PC-9 (cell line): ENCODE measurements around the gene CAMK2N1. TPM values are rescaled to one million over a fixed set of nuclear protein-coding genes. Genes with fewer than 3 reads are reported as not detected.

Experiments used
- BruUV-seq: library from RNA; stranded (reverse); fragments of 400-500 nt; replicated peaks from 2 replicates; lab custom pipeline; 2021; lab: Mats Ljungman, UMichigan
- CTCF ChIA-PET: fragments of 300-600 bp; sonication (Branson Sonifier 250); formaldehyde crosslinking; loops from one replicate; lab custom pipeline; 2022; ENCODE audit warnings: antibody characterized with exemption; lab: Charles Lee
- POLR2A ChIA-PET: fragments of 300-600 bp; sonication (Branson Sonifier 250); formaldehyde crosslinking; loops from one replicate; lab custom pipeline; 2022; ENCODE audit warnings: antibody characterized with exemption; ENCODE audit not compliant: unreplicated experiment; lab: Charles Lee
- DNase-seq, 2 experiments: peaks; one replicate each; pipeline versions ENCODE4 v3.0.0 to v3.0.0-alpha.2; 2015 to 2022; ENCODE audit warnings: mixed read lengths in 1 of 2
- H2AFZ ChIP-seq: fragments of 200-600 bp; sonication (generic); 2 replicates; pipeline ENCODE4 v1.8.1; 2017; ENCODE audit warnings: antibody characterized with exemption
- H3F3A ChIP-seq: fragments of 200-600 bp; sonication (generic); 2 replicates; pipeline ENCODE4 v1.8.1; 2017; ENCODE audit warnings: antibody characterized with exemption, mild to moderate bottlenecking, low read depth; ENCODE audit not compliant: insufficient read depth
- H3K27ac ChIP-seq: fragments of 200-600 bp; sonication (generic); 2 replicates; pipeline ENCODE4 v1.6.1; 2016; ENCODE audit warnings: mixed run types
- H3K27me3 ChIP-seq: fragments of 200-600 bp; sonication (generic); 2 replicates; pipeline ENCODE4 v1.6.1; 2016; ENCODE audit warnings: low read depth, mixed run types; ENCODE audit not compliant: insufficient read depth
- H3K36me3 ChIP-seq: fragments of 200-600 bp; sonication (generic); 2 replicates; pipeline ENCODE4 v1.6.1; 2016; ENCODE audit warnings: low read depth, mixed run types
- H3K4me1 ChIP-seq: fragments of 200-600 bp; sonication (generic); replicated peaks from 2 replicates; pipeline ENCODE4 v1.6.1; 2016; ENCODE audit warnings: mixed run types; ENCODE audit not compliant: insufficient read depth
- H3K4me2 ChIP-seq: fragments of 200-600 bp; sonication (generic); 2 replicates; pipeline ENCODE4 v1.6.1; 2017; ENCODE audit warnings: mixed run types
- H3K4me3 ChIP-seq: fragments of 200-600 bp; sonication (generic); 2 replicates; pipeline ENCODE4 v1.6.1; 2016; ENCODE audit warnings: mixed run types
- H3K79me2 ChIP-seq: fragments of 200-600 bp; sonication (generic); 2 replicates; pipeline ENCODE4 v1.6.1; 2017; ENCODE audit warnings: low read depth, mixed run types
- H3K9me2 ChIP-seq: fragments of 200-600 bp; sonication (generic); 2 replicates; pipeline ENCODE4 v1.8.1; 2017; ENCODE audit warnings: mild to moderate bottlenecking; ENCODE audit not compliant: insufficient read depth
- H3K9me3 ChIP-seq: fragments of 200-600 bp; sonication (generic); 2 replicates; pipeline ENCODE4 v1.8.1; 2016; ENCODE audit warnings: low read depth; ENCODE audit not compliant: insufficient read depth
- H4K20me1 ChIP-seq: fragments of 200-600 bp; sonication (generic); 2 replicates; pipeline ENCODE4 v1.8.1; 2017; ENCODE audit not compliant: insufficient read depth
- EZH2 ChIP-seq: fragments of 200-600 bp; sonication (generic); IDR thresholded peaks from 2 replicates; pipeline ENCODE4 v1.8.0; 2017; ENCODE audit warnings: antibody characterized with exemption, low read depth
- intact Hi-C: fragments of 100-400 bp; cut with micrococcal nuclease; formaldehyde crosslinking; loops from one replicate; pipeline ENCODE4 v1.10.0; 2022; ENCODE audit not compliant: unreplicated experiment
- total RNA-seq: library from RNA; stranded (reverse); gene quantifications from 2 replicates; pipeline ENCODE4 v1.2.3, GENCODE V29; 2021
- TF ChIP-seq, protein P1 (sequence below): fragments of 200-600 bp; sonication (generic); conservative IDR thresholded peaks from 2 replicates; pipeline ENCODE4 v1.6.1; 2017; ENCODE audit warnings: mixed run types, antibody characterized with exemption, mild to moderate bottlenecking, moderate library complexity

The CAMK2N1 gene
- total RNA-seq, 1 experiment from 2014 or later = 34.9 TPM

DNA sequence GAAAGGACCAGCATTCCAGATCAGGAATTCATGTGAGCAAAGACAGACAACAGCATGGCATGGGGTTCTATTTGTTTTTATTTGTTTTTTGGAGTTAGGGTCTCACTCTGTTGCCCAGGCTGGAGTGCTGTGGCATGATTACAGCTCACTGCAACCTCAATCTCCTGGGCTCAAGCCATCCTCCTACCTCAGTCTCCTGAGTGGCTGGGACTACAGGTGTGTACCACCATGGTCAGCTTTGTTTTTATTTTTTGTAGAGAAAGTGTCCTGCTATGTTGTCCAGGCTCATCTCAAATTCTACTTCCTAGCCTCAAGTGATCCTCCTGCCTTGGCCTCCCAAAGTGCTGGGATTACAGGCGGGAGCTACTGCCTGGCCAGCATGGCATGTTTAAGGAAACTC is 9.7 kb upstream of the CAMK2N1 start:
- Histone ChIP-seq H4K20me1 (no peaks in the 10 kb centered on the region), H3K9me2 (no peaks in the 10 kb centered on the region), H3K27ac (peak overlapping the region; percentile 97), H3K27me3 (no peaks in the 10 kb centered on the region), H3K4me2 (peak overlapping the region; percentile 60), H3K9me3 (no peaks in the 10 kb centered on the region), H2AFZ (no peak overlapping the region), H3K79me2 (no peaks in the 10 kb centered on the region), H3K4me3 (no peak overlapping the region), H3K36me3 (no peaks in the 10 kb centered on the region), H3K4me1 (peaks cover 39% of the 10 kb centered on the region), H3F3A (peaks cover 45% of the 10 kb centered on the region)
- POLR2A ChIA-PET = no interaction called here
- TF ChIP-seq, protein P1, sequence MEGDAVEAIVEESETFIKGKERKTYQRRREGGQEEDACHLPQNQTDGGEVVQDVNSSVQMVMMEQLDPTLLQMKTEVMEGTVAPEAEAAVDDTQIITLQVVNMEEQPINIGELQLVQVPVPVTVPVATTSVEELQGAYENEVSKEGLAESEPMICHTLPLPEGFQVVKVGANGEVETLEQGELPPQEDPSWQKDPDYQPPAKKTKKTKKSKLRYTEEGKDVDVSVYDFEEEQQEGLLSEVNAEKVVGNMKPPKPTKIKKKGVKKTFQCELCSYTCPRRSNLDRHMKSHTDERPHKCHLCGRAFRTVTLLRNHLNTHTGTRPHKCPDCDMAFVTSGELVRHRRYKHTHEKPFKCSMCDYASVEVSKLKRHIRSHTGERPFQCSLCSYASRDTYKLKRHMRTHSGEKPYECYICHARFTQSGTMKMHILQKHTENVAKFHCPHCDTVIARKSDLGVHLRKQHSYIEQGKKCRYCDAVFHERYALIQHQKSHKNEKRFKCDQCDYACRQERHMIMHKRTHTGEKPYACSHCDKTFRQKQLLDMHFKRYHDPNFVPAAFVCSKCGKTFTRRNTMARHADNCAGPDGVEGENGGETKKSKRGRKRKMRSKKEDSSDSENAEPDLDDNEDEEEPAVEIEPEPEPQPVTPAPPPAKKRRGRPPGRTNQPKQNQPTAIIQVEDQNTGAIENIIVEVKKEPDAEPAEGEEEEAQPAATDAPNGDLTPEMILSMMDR = no peak
- TF ChIP-seq EZH2 = no peak
- BruUV-seq = TSS peak; percentile 18
- no peak for DNase-seq
- intact Hi-C loops = loop anchor here (1.0 kb wide), 1 partner anchor 263 kb away; no protein-coding TSS in a partner anchor
- CTCF ChIA-PET = interaction anchor here (0.6 to 2.5 kb wide), 2 partner anchors 284 to 344 kb away, joined by 8 to 23 read pairs; no protein-coding TSS in a partner anchor

DNA sequence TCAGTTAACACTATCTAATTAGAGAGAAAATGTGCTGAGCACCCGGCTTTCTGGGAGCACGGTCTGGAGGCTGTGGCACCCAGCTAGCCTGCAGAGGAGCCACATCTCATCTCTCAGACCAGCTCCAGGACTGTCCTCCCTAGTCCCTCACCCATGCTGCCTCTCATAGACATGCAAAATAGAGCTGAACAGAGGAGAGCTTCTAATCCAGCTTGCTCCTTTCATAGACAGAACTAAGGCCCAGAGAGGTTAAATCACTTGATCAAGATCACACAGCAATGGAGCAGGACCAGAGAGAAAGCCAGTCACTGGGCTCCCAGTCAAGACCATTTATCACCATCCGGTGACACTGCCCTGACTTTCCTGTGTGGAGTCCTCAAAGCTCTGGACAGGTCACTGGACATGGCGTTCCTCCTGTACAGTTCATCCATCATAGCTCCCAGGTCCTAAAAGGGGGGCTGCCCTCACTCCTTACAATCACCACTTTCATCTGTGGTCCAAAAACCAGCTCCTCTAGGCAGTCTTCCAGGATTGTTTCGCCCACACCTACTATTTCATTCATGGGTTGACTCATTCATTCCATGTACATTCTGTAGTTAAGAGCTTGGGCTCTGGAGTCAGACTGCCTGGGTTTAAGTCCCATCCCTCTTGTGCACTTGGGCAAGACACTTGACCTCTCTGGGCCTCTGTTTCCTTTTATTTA is 8.8 kb upstream of the CAMK2N1 start:
- H3K27ac ChIP-seq = peak overlapping the region; percentile 97
- peak overlapping the region; percentile 60 for H3K4me2 ChIP-seq
- intact Hi-C loops = loop anchor here (1.0 kb wide), 1 partner anchor 342 kb away; no protein-coding TSS in a partner anchor
- no peak overlapping the region for H2AFZ ChIP-seq
- H3K4me1 ChIP-seq = peaks cover 39% of the 10 kb centered on the region
- no TSS peak for BruUV-seq
- peaks cover 45% of the 10 kb centered on the region for H3F3A ChIP-seq
- peak in 1 of 2 experiments; percentile 78 for DNase-seq
- ChIA-PET CTCF (interaction anchor here (0.6 to 2.5 kb wide), 9 partner anchors 68 to 591 kb away, joined by 3 to 23 read pairs (median 4); no protein-coding TSS in a partner anchor), POLR2A (interaction anchor here (0.6 kb wide), 2 partner anchors 9 to 10 kb away, joined by 3 to 39 read pairs; partner anchors contain the start of gene CAMK2N1)
- H3K36me3 ChIP-seq = no peaks in the 10 kb centered on the region
- TF ChIP-seq EZH2 = no peak
- TF ChIP-seq, protein P1 = no peak
- H3K9me2 ChIP-seq = no peaks in the 10 kb centered on the region
- no peaks in the 10 kb centered on the region for H3K79me2 ChIP-seq
- no peak overlapping the region for H3K4me3 ChIP-seq
- H3K27me3 ChIP-seq = no peaks in the 10 kb centered on the region
- no peaks in the 10 kb centered on the region for H4K20me1 ChIP-seq
- H3K9me3 ChIP-seq = no peaks in the 10 kb centered on the region

DNA sequence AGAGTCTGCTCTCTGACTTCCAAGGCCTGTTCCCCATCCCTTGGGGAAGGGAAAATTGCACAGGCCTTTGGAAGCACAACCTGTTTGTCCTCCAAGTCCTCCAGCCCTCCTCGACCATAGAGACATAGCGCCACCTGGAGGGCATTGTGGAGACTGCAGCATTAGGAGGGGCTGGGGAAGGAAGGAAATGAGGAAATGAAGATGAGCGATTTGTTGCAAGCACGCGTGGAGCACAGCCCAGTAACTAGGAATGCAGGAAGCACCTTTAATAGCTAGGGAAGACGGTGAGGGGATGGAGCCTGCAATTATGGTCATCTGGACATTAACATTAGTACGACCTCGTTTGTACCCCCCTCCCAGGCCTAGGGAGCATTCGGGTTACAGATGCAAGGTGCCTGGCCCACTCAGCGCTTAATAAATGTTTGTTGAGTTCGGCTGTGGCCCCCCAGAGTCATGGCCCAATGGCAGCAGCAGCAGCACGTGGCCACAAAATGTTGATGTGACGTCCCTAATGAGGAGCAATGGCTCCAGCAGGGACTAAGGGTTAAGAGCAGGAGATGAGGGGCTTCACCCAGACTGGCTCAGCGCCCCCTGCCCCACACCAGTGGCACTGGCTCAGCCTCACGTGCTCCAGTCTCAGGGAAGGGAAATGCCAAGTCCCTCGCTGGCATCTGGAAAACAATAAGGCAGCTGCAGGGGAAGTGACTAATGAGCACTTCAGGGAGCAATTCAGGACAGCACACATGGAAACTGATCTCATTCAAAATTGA is 8.0 kb upstream of the CAMK2N1 start:
- peak; percentile 80 to 91 for DNase-seq
- peak overlapping the region; percentile 97 for H3K27ac ChIP-seq
- intact Hi-C loops = loop anchor here (1.0 to 2.0 kb wide), 8 partner anchors 63 to 576 kb away; no protein-coding TSS in a partner anchor
- no peaks in the 10 kb centered on the region for H3K27me3 ChIP-seq
- H3K4me2 ChIP-seq = peak overlapping the region; percentile 60
- no peaks in the 10 kb centered on the region for H3K9me2 ChIP-seq
- no TSS peak for BruUV-seq
- H2AFZ ChIP-seq = no peak overlapping the region
- H3K36me3 ChIP-seq = no peaks in the 10 kb centered on the region
- TF ChIP-seq EZH2 = no peak
- TF ChIP-seq, protein P1 = peak; percentile 93
- H3K79me2 ChIP-seq = no peaks in the 10 kb centered on the region
- peaks cover 39% of the 10 kb centered on the region for H3K4me1 ChIP-seq
- H3K9me3 ChIP-seq = no peaks in the 10 kb centered on the region
- POLR2A ChIA-PET = interaction anchor here (0.6 kb wide), 2 partner anchors 8 to 10 kb away, joined by 3 to 39 read pairs; partner anchors contain the start of gene CAMK2N1
- no peaks in the 10 kb centered on the region for H4K20me1 ChIP-seq
- CTCF ChIA-PET = interaction anchor here (0.6 to 2.5 kb wide), 9 partner anchors 68 to 590 kb away, joined by 3 to 23 read pairs (median 4); no protein-coding TSS in a partner anchor
- no peak overlapping the region for H3K4me3 ChIP-seq
- H3F3A ChIP-seq = peaks cover 45% of the 10 kb centered on the region
